T-helper 22 cell (primary cell): Measurements from ENCODE around the gene TMEM14B.
"Not testable (repeated sequence)": the region's sequence is repeated elsewhere in the genome, so short reads cannot be mapped to it uniquely, and the experiment has no call there.

Experiments used
- DNase-seq: peaks from one replicate; pipeline ENCODE4 v3.0.0-alpha.2; 2020; ENCODE audit warnings: low read depth

TMEM14B gene

GRCh38 chr6:10746915-10747250 lies 722 bp upstream of the TMEM14B start:
- DNase-seq = no peak

- no peak for DNase-seq
These were observed 2.1 kb downstream of the TMEM14B start for GRCh38 chr6:10749734-10750133.

DNA sequence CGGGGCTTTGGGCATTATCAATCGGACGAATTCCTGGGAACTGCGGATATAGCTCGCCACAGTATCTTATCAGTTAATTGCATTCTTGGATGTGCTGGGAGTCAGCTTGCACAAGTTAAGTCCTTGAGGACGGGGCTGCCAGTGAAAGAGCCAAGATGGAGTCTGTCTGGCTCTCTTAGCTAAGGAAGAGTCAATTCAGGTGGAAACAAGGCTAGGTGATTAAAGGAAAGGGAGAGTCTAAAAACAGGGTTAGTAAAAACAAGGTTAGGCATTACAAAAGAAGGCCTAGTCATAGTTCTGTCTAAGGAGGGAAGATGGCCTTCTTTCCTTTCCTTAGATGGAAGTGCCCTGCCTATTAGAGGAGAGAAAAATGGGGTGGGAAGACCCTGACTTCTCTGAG lies 3.0 kb downstream of the TMEM14B start:
- not testable (repeated sequence) for DNase-seq

GRCh38 chr6:10751757-10752156 lies 4.2 kb downstream of the TMEM14B start:
- not testable (repeated sequence) for DNase-seq

DNA sequence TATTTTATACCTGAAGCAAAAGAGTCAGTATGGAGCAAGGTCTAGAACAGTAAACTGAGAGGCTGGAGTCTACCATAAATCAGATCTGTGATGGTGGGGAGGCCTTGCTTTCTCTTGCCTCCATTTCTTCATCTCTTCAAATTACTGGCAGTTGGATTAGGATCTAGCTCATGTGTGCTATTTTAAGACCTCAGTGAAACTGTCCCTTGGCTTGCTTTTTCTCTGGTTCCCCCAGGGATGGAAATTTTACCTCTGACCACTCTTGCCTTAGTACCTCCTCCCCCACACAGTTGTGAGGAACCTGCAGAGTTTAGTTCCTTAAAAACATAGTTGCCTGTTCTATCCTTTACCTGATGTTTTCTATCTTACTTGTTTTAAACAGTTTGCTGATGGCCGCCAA lies 8.5 kb downstream of the TMEM14B start:
- no peak for DNase-seq

- no peak for DNase-seq
These were observed 11.8 kb downstream of the TMEM14B start for GRCh38 chr6:10759312-10759839.

- no peak for DNase-seq
These were observed 12.3 kb downstream of the TMEM14B start for GRCh38 chr6:10759884-10760329.

- DNase-seq = no peak
These were observed 15.4 kb downstream of the TMEM14B start for GRCh38 chr6:10763006-10763405.

GRCh38 chr6:10769419-10769818 lies 21.8 kb downstream of the TMEM14B start:
- DNase-seq = no peak

DNA sequence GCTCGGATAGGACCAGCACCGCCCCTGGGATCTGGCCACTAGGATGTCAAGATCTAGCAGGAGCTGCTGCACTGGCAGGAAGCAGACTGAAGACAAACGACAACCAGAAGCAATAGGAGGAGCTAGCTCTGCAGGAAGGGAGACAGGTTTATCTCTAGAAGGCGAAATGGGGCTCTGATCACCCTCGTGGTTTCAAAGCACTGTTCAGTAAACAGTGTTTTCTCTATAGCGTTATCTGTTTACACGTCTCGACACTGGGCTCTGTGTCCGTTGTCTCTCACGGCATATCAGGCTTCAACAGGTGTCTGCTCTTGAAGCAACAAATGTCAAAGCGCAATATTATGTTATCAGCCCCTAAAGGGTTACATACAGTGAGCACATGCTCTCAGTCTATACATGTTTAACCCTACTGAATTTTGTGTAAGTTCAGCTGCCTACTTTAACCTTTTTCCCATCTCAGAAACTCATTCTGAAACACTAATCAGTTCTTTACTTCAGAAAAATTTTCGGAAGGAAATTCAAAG lies 23.8 kb downstream of the TMEM14B start:
- no peak for DNase-seq

DNA sequence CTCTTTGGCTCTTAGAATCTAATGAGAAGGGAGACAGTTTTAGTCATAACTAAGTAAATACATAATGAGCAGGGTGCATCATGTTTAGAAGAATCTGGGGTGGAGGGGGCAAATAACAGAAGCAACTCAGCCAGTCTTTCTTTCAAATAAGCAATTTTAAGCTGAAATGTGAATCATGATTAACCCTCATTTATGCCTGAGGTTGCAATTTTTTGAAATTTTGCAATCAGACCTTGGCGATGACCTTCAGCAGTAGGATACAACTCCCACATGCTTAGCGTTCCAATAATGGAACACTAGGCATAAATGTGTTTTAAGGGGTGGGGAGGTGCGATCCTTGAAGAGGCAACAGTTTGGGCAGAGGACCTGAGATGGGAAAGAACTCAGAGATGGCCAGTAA lies 30.6 kb downstream of the TMEM14B start:
- DNase-seq = no peak

GRCh38 chr6:10779076-10779475 lies 31.5 kb downstream of the TMEM14B start:
- no peak for DNase-seq

- no peak for DNase-seq
These were observed 44.1 kb downstream of the TMEM14B start for GRCh38 chr6:10791673-10792072.

GRCh38 chr6:10792101-10792500 lies 44.5 kb downstream of the TMEM14B start:
- no peak for DNase-seq

DNA sequence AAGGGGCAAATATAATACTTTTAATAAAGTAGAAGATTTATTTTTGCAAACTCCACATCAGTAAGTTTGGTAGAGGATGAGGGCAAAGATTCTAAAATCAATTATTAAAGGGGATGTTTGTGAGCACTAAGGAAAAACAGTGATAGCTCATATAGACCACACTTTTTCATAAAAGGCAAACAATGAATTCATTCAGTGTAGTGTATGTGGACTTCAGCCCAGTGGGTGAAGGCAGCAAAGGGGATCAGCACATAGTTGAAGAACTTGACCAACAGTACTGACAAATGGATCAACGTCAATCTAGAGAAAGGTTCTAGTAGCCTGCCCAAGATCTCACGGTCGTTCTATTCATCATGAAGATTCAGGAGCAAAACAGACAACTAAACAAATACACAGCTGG lies 45.4 kb downstream of the TMEM14B start:
- no peak for DNase-seq

- DNase-seq = no peak
These were observed 46.1 kb downstream of the TMEM14B start for GRCh38 chr6:10793695-10794094.

DNA sequence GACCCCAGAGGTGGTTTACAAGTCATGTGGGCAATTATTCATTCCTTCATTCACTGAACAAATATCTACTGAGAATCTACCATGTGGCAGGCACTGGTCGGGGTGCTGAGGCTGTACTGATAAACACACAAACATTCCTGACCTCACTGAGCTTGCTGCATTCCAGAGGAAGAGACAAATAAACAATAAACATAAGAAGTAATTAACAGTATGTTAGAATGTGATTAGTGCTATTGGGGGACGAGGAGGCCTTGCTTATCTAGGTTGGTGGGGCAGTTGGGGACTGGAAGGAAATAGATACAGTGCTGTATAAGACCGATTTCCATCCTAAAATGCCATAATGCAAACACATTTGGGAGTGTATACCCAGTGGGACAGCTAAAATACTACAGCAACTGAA lies 46.6 kb downstream of the TMEM14B start:
- DNase-seq = no peak

GRCh38 chr6:10800810-10801209 lies 53.2 kb downstream of the TMEM14B start:
- no peak for DNase-seq

DNA sequence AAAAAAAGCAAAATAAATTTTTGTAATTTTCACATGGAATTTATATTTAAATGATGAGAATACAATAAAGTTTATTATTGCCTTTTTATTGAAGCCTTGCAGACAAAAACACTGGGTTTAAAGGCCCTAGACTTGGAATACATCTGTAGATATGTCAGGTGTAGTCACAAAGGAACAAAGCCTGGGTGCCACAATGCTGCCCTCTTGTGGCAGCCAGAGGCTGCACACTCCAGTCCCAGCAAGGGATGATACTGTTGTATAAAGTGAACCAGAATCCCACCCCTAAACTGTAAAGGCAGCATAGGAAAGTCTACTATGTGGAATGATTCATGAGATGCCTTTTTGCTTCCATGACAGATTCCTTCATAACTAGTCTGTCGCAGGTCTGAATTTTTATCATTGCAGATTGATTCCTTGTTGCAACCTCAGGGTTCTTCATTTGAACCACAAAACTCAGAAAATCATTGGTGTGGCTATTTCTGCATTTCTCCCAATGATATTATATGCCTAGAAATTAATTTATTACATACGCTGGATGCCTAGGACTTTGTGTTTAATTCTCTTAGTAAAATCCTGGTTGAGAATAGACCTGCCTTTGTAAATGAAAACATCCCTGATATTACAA lies 53.7 kb downstream of the TMEM14B start:
- DNase-seq = peak; percentile 1
